ENCODE results near the gene ATP6AP2. TPM values are rescaled to one million over a fixed set of nuclear protein-coding genes. Genes with fewer than 3 reads are reported as not detected.
A peak's percentile ranks its signal among the peaks of the same experiment; 100 is the strongest.

Gene ATP6AP2
- 112 and 113 TPM in 2 replicates for total RNA-seq (2014; rRNA removed; shearing (Covaris generic))

- H3K4me3 ChIP-seq (ENCODE audit: insufficient read depth, low read depth, low read length) = peak within 1 kb of the TSS; percentile 81
- no peaks in the 10 kb centered on the region for H3K27me3 ChIP-seq (ENCODE audit: control insufficient read depth, insufficient read depth, low read length)
- no peaks in the 10 kb centered on the region for H3K36me3 ChIP-seq (replicated peaks; ENCODE audit: control insufficient read depth, insufficient read depth, low read length)
- peak; percentile 97 for DNase-seq
Observed at GRCh38 chrX:40580537-40581335, at the start of gene ATP6AP2. ATP6AP2 (plus strand) TSS chrX:40580970; CDS start chrX:40581066, 96 bp downstream.

GRCh38 chrX:40531056-40531826, 49.5 kb upstream of the ATP6AP2 start:
- Histone ChIP-seq H3K36me3 (replicated peaks; ENCODE audit: control insufficient read depth, insufficient read depth, low read length) (no peaks in the 10 kb centered on the region), H3K4me3 (ENCODE audit: insufficient read depth, low read depth, low read length) (no peak overlapping the region), H3K27me3 (ENCODE audit: control insufficient read depth, insufficient read depth, low read length) (no peaks in the 10 kb centered on the region)
- DNase-seq = no peak

- no peaks in the 10 kb centered on the region for H3K36me3 ChIP-seq (replicated peaks; ENCODE audit: control insufficient read depth, insufficient read depth, low read length)
- no peaks in the 10 kb centered on the region; the same call in 1 of the 2 replicates for H3K27me3 ChIP-seq (ENCODE audit: control insufficient read depth, insufficient read depth, low read length)
- no peak overlapping the region for H3K4me3 ChIP-seq (ENCODE audit: insufficient read depth, low read depth, low read length)
- DNase-seq = no peak
Observed at GRCh38 chrX:40537310-40537709, 43.5 kb upstream of the ATP6AP2 start.

GRCh38 chrX:40538406-40538805, 42.4 kb upstream of the ATP6AP2 start:
- Histone ChIP-seq H3K27me3 (ENCODE audit: control insufficient read depth, insufficient read depth, low read length) (no peaks in the 10 kb centered on the region; the same call in 1 of the 2 replicates), H3K4me3 (ENCODE audit: insufficient read depth, low read depth, low read length) (no peak overlapping the region), H3K36me3 (replicated peaks; ENCODE audit: control insufficient read depth, insufficient read depth, low read length) (no peaks in the 10 kb centered on the region)
- DNase-seq = no peak

- DNase-seq = peak; percentile 66
- Histone ChIP-seq H3K27me3 (ENCODE audit: control insufficient read depth, insufficient read depth, low read length) (no peaks in the 10 kb centered on the region; the same call in 1 of the 2 replicates), H3K4me3 (ENCODE audit: insufficient read depth, low read depth, low read length) (no peak overlapping the region), H3K36me3 (replicated peaks; ENCODE audit: control insufficient read depth, insufficient read depth, low read length) (no peaks in the 10 kb centered on the region)
Observed at GRCh38 chrX:40539214-40540142, 41.3 kb upstream of the ATP6AP2 start.

- no peaks in the 10 kb centered on the region for H3K36me3 ChIP-seq (replicated peaks; ENCODE audit: control insufficient read depth, insufficient read depth, low read length)
- DNase-seq = no peak
Observed at GRCh38 chrX:40542208-40542607, 38.6 kb upstream of the ATP6AP2 start.

GRCh38 chrX:40542972-40543371, 37.8 kb upstream of the ATP6AP2 start:
- no peak for DNase-seq
- H3K27me3 ChIP-seq (ENCODE audit: control insufficient read depth, insufficient read depth, low read length) = no peaks in the 10 kb centered on the region; the same call in 1 of the 2 replicates
- no peaks in the 10 kb centered on the region for H3K36me3 ChIP-seq (replicated peaks; ENCODE audit: control insufficient read depth, insufficient read depth, low read length)

More at GRCh38 chrX:40542208-40542607, 38.6 kb upstream of the ATP6AP2 start:
- no peaks in the 10 kb centered on the region; the same call in 1 of the 2 replicates for H3K27me3 ChIP-seq (ENCODE audit: control insufficient read depth, insufficient read depth, low read length)
- H3K4me3 ChIP-seq (ENCODE audit: insufficient read depth, low read depth, low read length) = no peak overlapping the region

GRCh38 chrX:40543661-40544328, 37.0 kb upstream of the ATP6AP2 start:
- Histone ChIP-seq H3K27me3 (ENCODE audit: control insufficient read depth, insufficient read depth, low read length) (no peaks in the 10 kb centered on the region; the same call in 1 of the 2 replicates), H3K4me3 (ENCODE audit: insufficient read depth, low read depth, low read length) (no peak overlapping the region)
- peak; percentile 65 for DNase-seq

More at GRCh38 chrX:40542972-40543371, 37.8 kb upstream of the ATP6AP2 start:
- H3K4me3 ChIP-seq (ENCODE audit: insufficient read depth, low read depth, low read length) = no peak overlapping the region

GRCh38 chrX:40544343-40545266, 36.2 kb upstream of the ATP6AP2 start:
- no peak overlapping the region for H3K4me3 ChIP-seq (ENCODE audit: insufficient read depth, low read depth, low read length)
- no peaks in the 10 kb centered on the region for H3K27me3 ChIP-seq (ENCODE audit: control insufficient read depth, insufficient read depth, low read length)
- no peak for DNase-seq
- H3K36me3 ChIP-seq (replicated peaks; ENCODE audit: control insufficient read depth, insufficient read depth, low read length) = no peaks in the 10 kb centered on the region

More at GRCh38 chrX:40543661-40544328, 37.0 kb upstream of the ATP6AP2 start:
- no peaks in the 10 kb centered on the region for H3K36me3 ChIP-seq (replicated peaks; ENCODE audit: control insufficient read depth, insufficient read depth, low read length)

- no peaks in the 10 kb centered on the region for H3K27me3 ChIP-seq (ENCODE audit: control insufficient read depth, insufficient read depth, low read length)
- no peaks in the 10 kb centered on the region for H3K36me3 ChIP-seq (replicated peaks; ENCODE audit: control insufficient read depth, insufficient read depth, low read length)
- no peak for DNase-seq
- H3K4me3 ChIP-seq (ENCODE audit: insufficient read depth, low read depth, low read length) = no peak overlapping the region
Observed at GRCh38 chrX:40546870-40547269, 33.9 kb upstream of the ATP6AP2 start.

- no peak overlapping the region for H3K4me3 ChIP-seq (ENCODE audit: insufficient read depth, low read depth, low read length)
- no peak for DNase-seq
- H3K36me3 ChIP-seq (replicated peaks; ENCODE audit: control insufficient read depth, insufficient read depth, low read length) = no peaks in the 10 kb centered on the region
- no peaks in the 10 kb centered on the region for H3K27me3 ChIP-seq (ENCODE audit: control insufficient read depth, insufficient read depth, low read length)
Observed at GRCh38 chrX:40550066-40550465, 30.7 kb upstream of the ATP6AP2 start.

GRCh38 chrX:40552768-40553167, 28.0 kb upstream of the ATP6AP2 start:
- Histone ChIP-seq H3K36me3 (replicated peaks; ENCODE audit: control insufficient read depth, insufficient read depth, low read length) (no peaks in the 10 kb centered on the region), H3K27me3 (ENCODE audit: control insufficient read depth, insufficient read depth, low read length) (no peaks in the 10 kb centered on the region), H3K4me3 (ENCODE audit: insufficient read depth, low read depth, low read length) (no peak overlapping the region)
- peak; percentile 34 for DNase-seq

GRCh38 chrX:40558590-40558989, 22.2 kb upstream of the ATP6AP2 start:
- Histone ChIP-seq H3K27me3 (ENCODE audit: control insufficient read depth, insufficient read depth, low read length) (no peaks in the 10 kb centered on the region), H3K4me3 (ENCODE audit: insufficient read depth, low read depth, low read length) (no peak overlapping the region), H3K36me3 (replicated peaks; ENCODE audit: control insufficient read depth, insufficient read depth, low read length) (no peaks in the 10 kb centered on the region)
- DNase-seq = no peak
